Pulmonary artery endothelial cell (primary cell): ENCODE measurements around the gene COPB1. TPM values are rescaled to one million over a fixed set of nuclear protein-coding genes. Genes with fewer than 3 reads are reported as not detected.

ENCODE experiments used
- total RNA-seq: library from RNA; depleted of rRNA; stranded (reverse); fragments of >200 nt; gene quantifications from 2 replicates; pipeline ENCODE4 v1.2.3, GENCODE V29; 2014

COPB1 gene
- total RNA-seq, 1 donor from 2014 or later = 260 TPM

Other genes starting within 250 kb of the COPB1 start
- gene RRAS2, start 140.6 kb downstream of the COPB1 start, total RNA-seq = 139 and 157 TPM in 2 replicates
- gene PSMA1, start 20.6 kb upstream of the COPB1 start, total RNA-seq = 216 and 240 TPM in 2 replicates
- gene PDE3B, start 144.0 kb upstream of the COPB1 start, total RNA-seq = 4.3 and 4.7 TPM in 2 replicates